ENCODE data around the gene NAPSA. TPM values are rescaled to one million over a fixed set of nuclear protein-coding genes. Genes with fewer than 3 reads are reported as not detected.

The NAPSA gene
- total RNA-seq, 2 donors from 2014 or later, result 1.8 to 2.3 TPM

DNA sequence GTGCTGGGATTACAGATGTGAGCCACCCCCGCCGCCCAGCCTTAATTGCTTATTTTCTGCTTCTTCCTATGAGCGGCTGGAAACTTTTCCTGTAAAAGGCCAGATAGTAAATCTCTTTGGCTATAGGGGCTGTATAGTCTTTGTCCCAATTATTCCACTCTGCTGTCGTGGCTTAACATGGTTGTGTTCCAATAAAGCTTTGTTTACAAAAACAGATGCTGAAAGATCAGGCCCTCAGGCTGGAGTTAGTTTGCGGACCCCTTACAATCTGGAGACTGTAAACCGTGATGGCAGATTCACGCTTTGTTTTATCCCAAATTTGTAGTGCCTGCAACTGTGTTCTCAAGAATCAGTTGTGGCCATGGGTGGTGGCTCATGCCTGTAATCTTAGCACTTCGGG is 47.0 kb downstream of the NAPSA start:
- Histone ChIP-seq H3K27ac (no peak overlapping the region), H3K27me3 (peaks cover 0 to 12% of the 10 kb centered on the region in 2 donors), H3K4me3 (no peak overlapping the region), H3K4me1 (peaks cover 9% of the 10 kb centered on the region), H3K9me3 (no peaks in the 10 kb centered on the region), H3K36me3 (replicated peaks in 1 of 2; ENCODE audit: insufficient read depth in 1 of 2, low read depth in 2 of 2) (no peaks in the 10 kb centered on the region)
- TF ChIP-seq POLR2A (IDR thresholded peaks at IDR 0.05) (no peak), CTCF (IDR thresholded peaks at IDR 0.05) (no peak)
- 94% methylated on average over 7 to 8 of the region's 8 CpGs for WGBS, 2 donors
- ATAC-seq (no peak), DNase-seq (no peak)
- intact Hi-C loops (cut with DNase I), result no loop called here

DNA sequence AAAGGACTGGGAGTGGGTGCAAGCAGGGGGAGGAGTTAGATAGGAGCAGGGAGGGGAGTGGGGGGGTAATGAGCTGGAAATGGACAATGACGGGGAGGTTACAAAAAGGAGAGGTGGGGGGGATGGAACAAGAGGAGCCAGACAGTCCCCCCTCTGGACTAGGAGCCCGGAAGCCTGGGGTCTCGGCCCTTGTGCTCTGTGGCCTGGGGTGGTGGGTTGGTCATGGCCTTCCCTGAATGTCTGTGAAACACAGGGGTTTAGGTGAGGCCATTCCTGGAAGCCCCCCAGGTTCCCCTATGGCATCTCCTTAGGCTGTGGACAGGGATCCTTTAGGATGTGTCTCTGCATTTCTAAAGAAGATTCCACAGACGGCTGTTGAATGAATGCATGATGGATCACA is 48.3 kb downstream of the NAPSA start:
- Histone ChIP-seq H3K4me1 (peaks cover 9% of the 10 kb centered on the region), H3K27me3 (peaks cover 0 to 17% of the 10 kb centered on the region in 2 donors), H3K36me3 (replicated peaks in 1 of 2; ENCODE audit: insufficient read depth in 1 of 2, low read depth in 2 of 2) (no peaks in the 10 kb centered on the region), H3K4me3 (no peak overlapping the region), H3K27ac (no peak overlapping the region), H3K9me3 (no peaks in the 10 kb centered on the region)
- 56 to 60% methylated on average over 3 to 4 of the region's 4 CpGs for WGBS, 2 donors
- TF ChIP-seq CTCF (IDR thresholded peaks at IDR 0.05) (no peak), POLR2A (IDR thresholded peaks at IDR 0.05) (no peak)
- DNase-seq (no peak), ATAC-seq (no peak)
- intact Hi-C loops (cut with DNase I), result no loop called here

GRCh38 chr19:50315773-50316448 is 49.5 kb downstream of the NAPSA start:
- Histone ChIP-seq H3K27me3 (peaks cover 0 to 19% of the 10 kb centered on the region in 2 donors), H3K27ac (no peak overlapping the region), H3K36me3 (replicated peaks in 1 of 2; ENCODE audit: insufficient read depth in 1 of 2, low read depth in 2 of 2) (no peaks in the 10 kb centered on the region), H3K4me3 (no peak overlapping the region), H3K4me1 (peaks cover 9% of the 10 kb centered on the region), H3K9me3 (no peaks in the 10 kb centered on the region)
- TF ChIP-seq CTCF (IDR thresholded peaks at IDR 0.05), result no peak
- TF ChIP-seq POLR2A (IDR thresholded peaks at IDR 0.05), result no peak
- ATAC-seq, result no peak
- intact Hi-C loops (cut with DNase I), result no loop called here
- WGBS, 2 donors, result 2 to 4% methylated on average over 17 to 18 of the region's 18 CpGs
- no peak for DNase-seq

DNA sequence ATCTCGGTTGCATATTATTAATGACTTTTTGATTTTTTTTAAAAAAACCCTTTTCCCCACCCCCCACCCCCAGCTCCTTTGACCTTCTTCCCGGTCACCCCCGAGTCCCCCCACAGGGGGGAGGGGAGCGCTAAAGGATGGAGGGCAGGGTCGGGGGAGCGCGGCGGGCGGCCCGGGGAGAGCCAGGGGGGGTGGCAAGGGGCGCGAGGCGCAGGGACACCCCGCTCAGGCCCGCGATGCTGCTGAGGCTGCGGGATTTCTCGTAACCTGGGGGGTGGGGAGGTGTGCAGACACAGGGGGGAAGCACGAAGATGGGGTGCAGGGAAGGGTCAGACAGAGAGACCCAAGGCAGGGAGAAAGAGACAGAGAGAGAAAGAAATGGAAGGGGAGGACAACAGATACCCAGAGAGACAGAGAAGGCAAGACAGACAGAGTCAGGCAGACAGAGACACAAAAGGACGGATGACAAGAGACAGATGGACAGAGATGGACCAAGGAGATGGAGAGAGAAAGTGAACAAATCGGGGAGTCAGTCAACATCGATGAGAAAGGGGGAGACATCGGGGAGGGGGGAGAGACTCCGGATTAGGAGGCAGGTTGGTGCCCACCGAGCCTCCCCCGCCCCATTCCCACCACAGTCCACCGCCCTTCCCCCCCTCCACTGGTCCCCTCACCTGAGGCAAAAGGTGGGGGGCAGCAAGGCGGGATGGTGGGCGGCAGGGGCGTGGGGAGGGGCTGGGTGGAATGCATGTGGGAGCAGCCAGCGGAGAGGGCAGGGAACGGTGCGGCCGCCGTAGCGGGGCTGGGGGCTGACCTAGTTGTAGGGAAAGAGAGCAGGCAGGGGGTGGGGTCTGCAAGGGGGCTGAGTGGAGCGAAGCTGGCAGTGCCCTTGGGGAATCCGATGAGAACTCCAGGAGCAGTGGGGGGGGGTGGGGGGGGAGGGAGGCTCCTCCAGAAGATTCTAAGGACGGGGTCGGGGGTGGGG is 50.4 kb downstream of the NAPSA start:
- Histone ChIP-seq H3K4me1 (peaks cover 9% of the 10 kb centered on the region), H3K27ac (no peak overlapping the region), H3K9me3 (no peaks in the 10 kb centered on the region), H3K36me3 (replicated peaks in 1 of 2; ENCODE audit: insufficient read depth in 1 of 2, low read depth in 2 of 2) (no peaks in the 10 kb centered on the region), H3K27me3 (peaks cover 0 to 19% of the 10 kb centered on the region in 2 donors), H3K4me3 (no peak overlapping the region)
- TF ChIP-seq POLR2A (IDR thresholded peaks at IDR 0.05), result no peak
- TF ChIP-seq CTCF (IDR thresholded peaks at IDR 0.05), result no peak
- WGBS, 2 donors, result 3 to 5% methylated on average over 30 to 37 of the region's 40 CpGs
- DNase-seq (no peak), ATAC-seq (no peak)
- intact Hi-C loops (cut with DNase I), result no loop called here
